Panc1 (cell line): ENCODE results near the gene NFKB2. TPM values are rescaled to one million over a fixed set of nuclear protein-coding genes. Genes with fewer than 3 reads are reported as not detected.
A peak's percentile ranks its signal among the peaks of the same experiment; 100 is the strongest.

Experiments used
- ATAC-seq: fragments of 200-7000 bp; cut with Tn5 transposase; 2 replicates; pipeline ENCODE4 v1.9.1; 2020; ENCODE audit warnings: mild to moderate bottlenecking, moderate library complexity
- BruUV-seq: library from RNA; stranded (reverse); fragments of 400-500 nt; replicated peaks from 2 replicates; lab custom pipeline; 2021; lab: Mats Ljungman, UMichigan
- CTCF ChIA-PET: fragments of 300-600 bp; sonication (Branson Sonifier 250); formaldehyde crosslinking; loops from one replicate; lab custom pipeline; 2022; ENCODE audit warnings: antibody characterized with exemption; lab: Charles Lee
- POLR2A ChIA-PET: fragments of 300-600 bp; sonication (Branson Sonifier 250); formaldehyde crosslinking; loops from one replicate; lab custom pipeline; 2022; ENCODE audit warnings: antibody characterized with exemption; lab: Charles Lee
- DNase-seq: peaks from one replicate; pipeline ENCODE4 v3.0.0-alpha.2; 2010; ENCODE audit warnings: low read depth, low spot score
- H3K27ac ChIP-seq: 2 replicates; pipeline ENCODE4 v1.5.1; 2011; ENCODE audit warnings: mild to moderate bottlenecking, low read length, inconsistent platforms
- H3K27me3 ChIP-seq: fragments of 200-500 bp; sonication (Bioruptor generic); 2 replicates; pipeline ENCODE4 v1.6.0; 2014; ENCODE audit warnings: low read length, inconsistent platforms; ENCODE audit not compliant: control insufficient read depth, insufficient read depth
- H3K36me3 ChIP-seq: fragments of 200-500 bp; sonication (Bioruptor generic); 2 replicates; pipeline ENCODE4 v1.5.1; 2014; ENCODE audit warnings: inconsistent platforms, mild to moderate bottlenecking, low read length, moderate library complexity; ENCODE audit not compliant: control insufficient read depth, insufficient read depth
- H3K4me1 ChIP-seq: 2 replicates; pipeline ENCODE4 v1.5.1; 2011; ENCODE audit warnings: inconsistent platforms, mild to moderate bottlenecking, low read length, moderate library complexity; ENCODE audit not compliant: control insufficient read depth, insufficient read depth
- H3K4me3 ChIP-seq, 2 experiments: 2 replicates each; pipeline ENCODE4 v1.5.1; 2011 to 2012; ENCODE audit warnings: low read depth in 2 of 2, low read length in 2 of 2, mild to moderate bottlenecking in 2 of 2, inconsistent platforms in 1 of 2, moderate library complexity in 1 of 2
- H3K9me3 ChIP-seq: fragments of 200-500 bp; sonication (Bioruptor generic); 2 replicates; pipeline ENCODE4 v1.5.1; 2014; ENCODE audit warnings: low read depth, mild to moderate bottlenecking, inconsistent platforms, low read length, moderate library complexity; ENCODE audit not compliant: control insufficient read depth, insufficient read depth
- POLR2AphosphoS5 ChIP-seq: IDR thresholded peaks from 2 replicates; pipeline ENCODE4 v1.6.1; 2012; ENCODE audit warnings: mild to moderate bottlenecking, low read depth, low read length, moderate library complexity
- SIN3A ChIP-seq: IDR thresholded peaks from 2 replicates; pipeline ENCODE4 v1.6.1; 2012; ENCODE audit warnings: low read depth, mild to moderate bottlenecking, low read length, moderate library complexity, borderline replicate concordance; ENCODE audit not compliant: insufficient read depth
- TCF7L2 ChIP-seq: IDR thresholded peaks from 2 replicates; pipeline ENCODE4 v1.6.1; 2011; ENCODE audit warnings: mild to moderate bottlenecking, low read depth, low read length, inconsistent platforms
- in situ Hi-C: cut with HindIII; loops from 2 replicates; pipeline ENCODE4 v1.10.0; 2016; ENCODE audit warnings: low sequenced_read_pairs, low pct_unique_long_range_greater_than_20kb
- intact Hi-C: fragments of 100-400 bp; cut with micrococcal nuclease; formaldehyde crosslinking; loops from one replicate; pipeline ENCODE4 v1.10.0; 2022; ENCODE audit not compliant: unreplicated experiment
- total RNA-seq: library from RNA; stranded (reverse); gene quantifications from one replicate; pipeline ENCODE4 v1.2.1, GENCODE V29; 2021; ENCODE audit not compliant: unreplicated experiment
- TF ChIP-seq, protein P1 (sequence below): fragments of 450-650 bp; IDR thresholded peaks from 2 replicates; pipeline ENCODE4 v1.5.1; 2017; ENCODE audit warnings: mild to moderate bottlenecking
- TF ChIP-seq, protein P2 (sequence below), 2 experiments: IDR thresholded peaks; 2 replicates each; pipeline ENCODE4 v1.6.1; 2011 to 2012; ENCODE audit warnings: low read depth in 2 of 2, control low read depth in 1 of 2, low read length in 1 of 2, mild to moderate bottlenecking in 1 of 2, moderate library complexity in 1 of 2; ENCODE audit not compliant: insufficient read depth in 1 of 2

The NFKB2 gene
- total RNA-seq, 1 experiment from 2014 or later: 105 TPM

DNA sequence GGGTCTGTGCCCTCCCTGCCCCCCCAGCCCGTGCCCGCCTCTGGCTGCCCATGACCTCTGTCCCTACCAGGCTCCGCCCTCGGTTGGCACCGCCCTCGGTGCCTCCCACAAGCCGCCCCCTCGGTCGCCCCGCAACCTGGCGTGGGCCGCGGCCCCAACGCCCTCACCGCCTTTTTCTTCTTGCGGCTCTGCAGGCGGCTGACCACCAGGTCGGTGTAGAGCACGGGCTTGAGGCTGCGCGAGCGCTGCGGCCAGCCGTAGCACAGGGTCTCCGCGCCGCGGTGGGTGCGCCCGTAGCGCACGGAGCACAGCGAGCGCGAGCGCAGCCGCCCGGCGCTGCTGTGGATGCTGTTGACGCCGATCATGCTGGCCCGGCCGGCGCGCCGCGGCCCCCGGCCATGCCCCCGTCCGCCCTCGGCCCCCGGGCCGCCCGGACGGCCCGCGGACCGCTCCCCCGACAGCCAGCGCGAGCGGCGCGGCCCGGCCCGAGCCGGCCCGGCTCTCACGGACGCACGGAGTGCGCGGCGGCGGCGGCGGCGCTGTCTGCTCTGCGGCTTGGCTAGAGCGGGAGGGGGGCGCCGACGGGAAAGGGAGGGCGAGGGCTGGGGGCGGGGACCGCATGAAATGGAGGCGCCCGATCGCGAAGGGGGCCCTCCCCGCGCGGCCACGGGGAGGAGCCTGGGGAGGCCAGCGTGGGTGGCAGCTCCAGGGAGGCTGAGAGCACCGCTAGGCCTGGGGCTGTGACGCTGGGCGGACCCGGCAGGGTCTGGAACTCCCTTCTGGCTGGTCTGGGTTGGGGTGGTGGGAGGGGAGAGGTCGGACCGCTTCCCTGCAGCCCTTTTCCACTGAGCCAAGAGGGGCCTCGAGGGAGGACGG, 13.5 kb downstream of the NFKB2 start:
- TF ChIP-seq, protein P1, sequence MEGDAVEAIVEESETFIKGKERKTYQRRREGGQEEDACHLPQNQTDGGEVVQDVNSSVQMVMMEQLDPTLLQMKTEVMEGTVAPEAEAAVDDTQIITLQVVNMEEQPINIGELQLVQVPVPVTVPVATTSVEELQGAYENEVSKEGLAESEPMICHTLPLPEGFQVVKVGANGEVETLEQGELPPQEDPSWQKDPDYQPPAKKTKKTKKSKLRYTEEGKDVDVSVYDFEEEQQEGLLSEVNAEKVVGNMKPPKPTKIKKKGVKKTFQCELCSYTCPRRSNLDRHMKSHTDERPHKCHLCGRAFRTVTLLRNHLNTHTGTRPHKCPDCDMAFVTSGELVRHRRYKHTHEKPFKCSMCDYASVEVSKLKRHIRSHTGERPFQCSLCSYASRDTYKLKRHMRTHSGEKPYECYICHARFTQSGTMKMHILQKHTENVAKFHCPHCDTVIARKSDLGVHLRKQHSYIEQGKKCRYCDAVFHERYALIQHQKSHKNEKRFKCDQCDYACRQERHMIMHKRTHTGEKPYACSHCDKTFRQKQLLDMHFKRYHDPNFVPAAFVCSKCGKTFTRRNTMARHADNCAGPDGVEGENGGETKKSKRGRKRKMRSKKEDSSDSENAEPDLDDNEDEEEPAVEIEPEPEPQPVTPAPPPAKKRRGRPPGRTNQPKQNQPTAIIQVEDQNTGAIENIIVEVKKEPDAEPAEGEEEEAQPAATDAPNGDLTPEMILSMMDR: no peak
- TF ChIP-seq TCF7L2: no peak
- TF ChIP-seq, protein P2, sequence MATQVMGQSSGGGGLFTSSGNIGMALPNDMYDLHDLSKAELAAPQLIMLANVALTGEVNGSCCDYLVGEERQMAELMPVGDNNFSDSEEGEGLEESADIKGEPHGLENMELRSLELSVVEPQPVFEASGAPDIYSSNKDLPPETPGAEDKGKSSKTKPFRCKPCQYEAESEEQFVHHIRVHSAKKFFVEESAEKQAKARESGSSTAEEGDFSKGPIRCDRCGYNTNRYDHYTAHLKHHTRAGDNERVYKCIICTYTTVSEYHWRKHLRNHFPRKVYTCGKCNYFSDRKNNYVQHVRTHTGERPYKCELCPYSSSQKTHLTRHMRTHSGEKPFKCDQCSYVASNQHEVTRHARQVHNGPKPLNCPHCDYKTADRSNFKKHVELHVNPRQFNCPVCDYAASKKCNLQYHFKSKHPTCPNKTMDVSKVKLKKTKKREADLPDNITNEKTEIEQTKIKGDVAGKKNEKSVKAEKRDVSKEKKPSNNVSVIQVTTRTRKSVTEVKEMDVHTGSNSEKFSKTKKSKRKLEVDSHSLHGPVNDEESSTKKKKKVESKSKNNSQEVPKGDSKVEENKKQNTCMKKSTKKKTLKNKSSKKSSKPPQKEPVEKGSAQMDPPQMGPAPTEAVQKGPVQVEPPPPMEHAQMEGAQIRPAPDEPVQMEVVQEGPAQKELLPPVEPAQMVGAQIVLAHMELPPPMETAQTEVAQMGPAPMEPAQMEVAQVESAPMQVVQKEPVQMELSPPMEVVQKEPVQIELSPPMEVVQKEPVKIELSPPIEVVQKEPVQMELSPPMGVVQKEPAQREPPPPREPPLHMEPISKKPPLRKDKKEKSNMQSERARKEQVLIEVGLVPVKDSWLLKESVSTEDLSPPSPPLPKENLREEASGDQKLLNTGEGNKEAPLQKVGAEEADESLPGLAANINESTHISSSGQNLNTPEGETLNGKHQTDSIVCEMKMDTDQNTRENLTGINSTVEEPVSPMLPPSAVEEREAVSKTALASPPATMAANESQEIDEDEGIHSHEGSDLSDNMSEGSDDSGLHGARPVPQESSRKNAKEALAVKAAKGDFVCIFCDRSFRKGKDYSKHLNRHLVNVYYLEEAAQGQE (IDR thresholded peaks at IDR 0.05; ENCODE audit: insufficient read depth in 1 of 2, low read depth in 2 of 2, low read length in 1 of 2): no peak
- TF ChIP-seq SIN3A: no peak
- no peak for TF ChIP-seq POLR2AphosphoS5
- no TSS peak for BruUV-seq
- in situ Hi-C loops (no loop called here), intact Hi-C loops (no loop called here)
- 0 out of 2 replicates have a peak, but pooled peaks cover 2% of the 10 kb centered on the region for H3K27me3 ChIP-seq
- peak; percentile 51 for ATAC-seq
- no peak for DNase-seq
- H3K9me3 ChIP-seq: no peaks in the 10 kb centered on the region
- no peaks in the 10 kb centered on the region; the same call in 1 of the 2 replicates for H3K36me3 ChIP-seq
- H3K4me3 ChIP-seq: peak overlapping the region; percentile 53 to 56
- no peak overlapping the region for H3K27ac ChIP-seq
- peaks cover 8% of the 10 kb centered on the region for H3K4me1 ChIP-seq
- ChIA-PET POLR2A (interaction anchor here (0.6 kb wide), 1 partner anchor 286 kb away, joined by 3 read pairs; no protein-coding TSS in a partner anchor), CTCF (interaction anchor here (0.6 to 1.4 kb wide), 2 partner anchors 12 to 60 kb away, joined by 3 to 7 read pairs; partner anchors contain the start of gene FBXL15)

DNA sequence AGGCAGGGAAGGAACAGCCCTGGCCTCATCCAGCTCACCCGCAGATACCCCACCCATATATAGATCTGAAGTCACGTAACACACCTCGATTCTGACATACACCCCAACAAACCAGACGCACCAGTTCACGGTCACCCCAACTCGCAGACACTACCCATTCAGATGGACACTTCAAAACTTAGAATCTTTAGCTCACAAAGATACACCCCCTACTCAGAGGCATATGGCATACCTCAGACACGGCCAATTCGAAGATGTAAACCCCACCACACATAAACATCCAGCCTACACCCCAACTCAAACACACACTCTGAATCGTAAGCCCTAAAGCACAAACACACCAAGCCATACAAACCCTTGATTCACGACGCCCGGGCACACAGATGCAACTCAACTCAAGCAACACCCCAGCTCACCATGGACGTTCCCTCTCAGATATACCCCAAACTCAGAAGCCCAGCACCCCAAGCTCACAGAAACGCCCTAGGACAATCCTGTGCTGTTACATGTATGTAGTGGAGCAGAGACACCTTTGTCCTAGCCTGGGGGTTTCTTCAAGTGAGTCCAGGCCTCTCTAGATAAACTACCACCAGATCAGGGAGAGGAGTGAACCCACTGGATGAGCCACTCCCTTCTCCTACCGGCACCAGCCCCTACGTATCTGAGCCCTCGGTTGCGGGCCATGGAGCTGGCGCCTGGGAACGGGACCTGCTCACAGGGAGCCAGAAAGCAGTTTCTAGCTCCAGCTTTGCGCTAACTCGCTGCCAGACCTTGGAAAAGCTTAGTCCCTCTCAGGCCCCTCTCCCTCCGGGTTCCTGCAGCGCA, 14.3 kb downstream of the NFKB2 start:
- ATAC-seq (peak; percentile 26; the same call in 1 of the 2 replicates), DNase-seq (no peak)
- H3K9me3 ChIP-seq: no peaks in the 10 kb centered on the region
- in situ Hi-C loops (no loop called here), intact Hi-C loops (no loop called here)
- ChIA-PET POLR2A (interaction anchor here (0.6 to 1.2 kb wide), 4 partner anchors 12 to 287 kb away, joined by 3 to 12 read pairs (median 3); no protein-coding TSS in a partner anchor), CTCF (interaction anchor here (0.5 to 1.4 kb wide), 3 partner anchors 11 to 59 kb away, joined by 3 to 7 read pairs (median 4); partner anchors contain the start of gene FBXL15)
- BruUV-seq: no TSS peak
- no peaks in the 10 kb centered on the region; the same call in 1 of the 2 replicates for H3K36me3 ChIP-seq
- H3K4me1 ChIP-seq: peaks cover 8% of the 10 kb centered on the region
- H3K27ac ChIP-seq: peak overlapping the region; percentile 10; the same call in 1 of the 2 replicates
- H3K4me3 ChIP-seq: peak overlapping the region; percentile 51 to 53
- TF ChIP-seq, protein P1: no peak
- TF ChIP-seq, protein P2 (IDR thresholded peaks at IDR 0.05; ENCODE audit: insufficient read depth in 1 of 2, low read depth in 2 of 2, low read length in 1 of 2): no peak
- no peak for TF ChIP-seq TCF7L2
- H3K27me3 ChIP-seq: 0 out of 2 replicates have a peak, but pooled peaks cover 2% of the 10 kb centered on the region
